ENCODE data around the gene PPP1R2B.
"Not testable (repeated sequence)": the region's sequence is repeated elsewhere in the genome, so short reads cannot be mapped to it uniquely, and the experiment has no call there.

Gene PPP1R2B

DNA sequence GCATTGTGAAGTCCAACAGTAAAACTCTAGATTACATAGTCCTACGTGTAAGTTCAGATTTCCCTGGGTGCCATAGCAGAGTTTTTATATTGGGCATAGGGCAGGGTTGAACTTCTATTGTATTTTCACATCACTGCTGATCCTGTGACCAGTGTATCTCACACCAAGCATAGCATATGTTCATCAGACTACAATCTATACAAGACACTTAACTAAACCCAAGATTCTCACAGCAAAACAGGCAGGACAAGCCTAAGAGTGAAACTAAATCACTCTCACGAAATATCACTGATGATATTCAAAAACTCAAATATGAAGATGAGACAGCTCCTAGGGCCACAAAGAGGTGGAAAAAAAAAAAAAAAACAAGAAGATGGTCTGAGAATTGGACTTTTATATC, 3.2 kb upstream of the PPP1R2B start:
- no peaks in the 10 kb centered on the region for H3K36me3 ChIP-seq (ENCODE audit: insufficient read depth, low read length)
- no peak overlapping the region for H3K9ac ChIP-seq (ENCODE audit: low read depth, low read length)
- H3K27ac ChIP-seq (ENCODE audit: low read length) = no peak overlapping the region
- DNase-seq = no peak
- H3K4me2 ChIP-seq (ENCODE audit: insufficient read depth, low read length) = no peak overlapping the region
- H3K79me2 ChIP-seq (ENCODE audit: insufficient read depth, low read length) = no peaks in the 10 kb centered on the region
- ATAC-seq (ENCODE audit: insufficient read depth, low read depth) = no peak
- H3K4me3 ChIP-seq (ENCODE audit: low read depth in 1 of 2, low read length in 2 of 2) = no peak overlapping the region
- no peaks in the 10 kb centered on the region for H3K9me3 ChIP-seq (ENCODE audit: insufficient read depth, low read length, severe bottlenecking)
- no peaks in the 10 kb centered on the region for H4K20me1 ChIP-seq (ENCODE audit: insufficient read depth, low read length)
- no peaks in the 10 kb centered on the region for H3K4me1 ChIP-seq (ENCODE audit: insufficient read depth, low read length)
- peaks cover 5% of the 10 kb centered on the region for H3K27me3 ChIP-seq (ENCODE audit: insufficient read depth, low read length, poor library complexity)
- TF ChIP-seq EZH2 (IDR thresholded peaks at IDR 0.05; ENCODE audit: borderline replicate concordance, low read depth, low read length, severe bottlenecking) = no peak
- TF ChIP-seq, protein P1, sequence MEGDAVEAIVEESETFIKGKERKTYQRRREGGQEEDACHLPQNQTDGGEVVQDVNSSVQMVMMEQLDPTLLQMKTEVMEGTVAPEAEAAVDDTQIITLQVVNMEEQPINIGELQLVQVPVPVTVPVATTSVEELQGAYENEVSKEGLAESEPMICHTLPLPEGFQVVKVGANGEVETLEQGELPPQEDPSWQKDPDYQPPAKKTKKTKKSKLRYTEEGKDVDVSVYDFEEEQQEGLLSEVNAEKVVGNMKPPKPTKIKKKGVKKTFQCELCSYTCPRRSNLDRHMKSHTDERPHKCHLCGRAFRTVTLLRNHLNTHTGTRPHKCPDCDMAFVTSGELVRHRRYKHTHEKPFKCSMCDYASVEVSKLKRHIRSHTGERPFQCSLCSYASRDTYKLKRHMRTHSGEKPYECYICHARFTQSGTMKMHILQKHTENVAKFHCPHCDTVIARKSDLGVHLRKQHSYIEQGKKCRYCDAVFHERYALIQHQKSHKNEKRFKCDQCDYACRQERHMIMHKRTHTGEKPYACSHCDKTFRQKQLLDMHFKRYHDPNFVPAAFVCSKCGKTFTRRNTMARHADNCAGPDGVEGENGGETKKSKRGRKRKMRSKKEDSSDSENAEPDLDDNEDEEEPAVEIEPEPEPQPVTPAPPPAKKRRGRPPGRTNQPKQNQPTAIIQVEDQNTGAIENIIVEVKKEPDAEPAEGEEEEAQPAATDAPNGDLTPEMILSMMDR (IDR thresholded peaks at IDR 0.05; ENCODE audit: borderline replicate concordance, extremely low read depth, low read length, poor library complexity, severe bottlenecking) = no peak
- H2AFZ ChIP-seq (ENCODE audit: low read depth, low read length) = no peak overlapping the region

DNA sequence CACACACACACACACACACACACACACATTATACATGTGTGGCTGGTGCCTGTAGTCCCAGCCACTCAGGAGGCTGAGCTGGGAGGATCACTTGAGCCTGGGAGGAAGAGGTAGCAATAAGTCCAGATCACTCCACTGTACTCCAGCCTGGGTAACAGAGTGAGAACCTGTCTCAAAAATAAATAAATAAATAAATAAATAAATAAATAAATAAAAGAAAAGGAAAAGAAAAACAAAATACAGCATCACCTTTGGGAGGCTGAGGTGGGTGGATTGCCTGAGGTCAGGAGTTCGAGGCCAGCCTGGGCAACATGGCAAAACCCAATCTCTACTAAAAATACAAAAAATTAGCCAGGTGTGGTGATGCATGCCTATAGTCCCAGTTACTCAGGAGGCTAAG, 1.6 kb upstream of the PPP1R2B start:
- not testable (repeated sequence) for H3K9ac ChIP-seq (ENCODE audit: low read depth, low read length); H3K27ac ChIP-seq (ENCODE audit: low read length); H3K4me1 ChIP-seq (ENCODE audit: insufficient read depth, low read length); H3K9me3 ChIP-seq (ENCODE audit: insufficient read depth, low read length, severe bottlenecking); H3K36me3 ChIP-seq (ENCODE audit: insufficient read depth, low read length); H3K4me2 ChIP-seq (ENCODE audit: insufficient read depth, low read length); H3K27me3 ChIP-seq (ENCODE audit: insufficient read depth, low read length, poor library complexity); H3K79me2 ChIP-seq (ENCODE audit: insufficient read depth, low read length); H4K20me1 ChIP-seq (ENCODE audit: insufficient read depth, low read length); DNase-seq; H2AFZ ChIP-seq (ENCODE audit: low read depth, low read length); H3K4me3 ChIP-seq (ENCODE audit: low read depth in 1 of 2, low read length in 2 of 2); ATAC-seq (ENCODE audit: insufficient read depth, low read depth)

DNA sequence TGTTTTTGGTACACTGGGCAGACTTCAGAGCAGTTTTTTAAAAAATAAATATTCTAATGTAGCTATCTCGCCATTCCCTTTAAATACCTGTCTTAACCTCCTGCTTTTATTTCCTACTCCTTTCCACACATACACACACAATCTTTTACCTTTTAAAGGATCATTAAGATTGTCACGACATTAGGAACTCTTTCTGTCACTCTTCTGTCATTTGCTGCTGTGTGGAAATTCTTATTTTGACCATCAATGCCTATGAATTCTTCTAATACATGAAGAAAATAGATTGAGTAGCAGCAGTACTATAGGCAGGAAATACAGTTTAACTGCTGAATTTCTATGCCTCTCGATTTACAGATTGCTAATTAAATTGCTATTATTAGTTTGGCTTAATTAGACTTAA, 1.8 kb downstream of the PPP1R2B start:
- no peaks in the 10 kb centered on the region for H4K20me1 ChIP-seq (ENCODE audit: insufficient read depth, low read length)
- H3K79me2 ChIP-seq (ENCODE audit: insufficient read depth, low read length) = no peaks in the 10 kb centered on the region
- H3K27me3 ChIP-seq (ENCODE audit: insufficient read depth, low read length, poor library complexity) = no peaks in the 10 kb centered on the region
- H3K4me2 ChIP-seq (ENCODE audit: insufficient read depth, low read length) = no peak overlapping the region
- TF ChIP-seq EZH2 (IDR thresholded peaks at IDR 0.05; ENCODE audit: borderline replicate concordance, low read depth, low read length, severe bottlenecking) = no peak
- TF ChIP-seq, protein P1 (IDR thresholded peaks at IDR 0.05; ENCODE audit: borderline replicate concordance, extremely low read depth, low read length, poor library complexity, severe bottlenecking) = no peak
- no peak overlapping the region for H3K9ac ChIP-seq (ENCODE audit: low read depth, low read length)
- no peaks in the 10 kb centered on the region for H3K36me3 ChIP-seq (ENCODE audit: insufficient read depth, low read length)
- no peak overlapping the region for H2AFZ ChIP-seq (ENCODE audit: low read depth, low read length)
- H3K9me3 ChIP-seq (ENCODE audit: insufficient read depth, low read length, severe bottlenecking) = no peaks in the 10 kb centered on the region
- H3K4me3 ChIP-seq (ENCODE audit: low read depth in 1 of 2, low read length in 2 of 2) = no peak overlapping the region
- no peaks in the 10 kb centered on the region for H3K4me1 ChIP-seq (ENCODE audit: insufficient read depth, low read length)
- ATAC-seq (ENCODE audit: insufficient read depth, low read depth) (no peak), DNase-seq (no peak)
- no peak overlapping the region for H3K27ac ChIP-seq (ENCODE audit: low read length)

DNA sequence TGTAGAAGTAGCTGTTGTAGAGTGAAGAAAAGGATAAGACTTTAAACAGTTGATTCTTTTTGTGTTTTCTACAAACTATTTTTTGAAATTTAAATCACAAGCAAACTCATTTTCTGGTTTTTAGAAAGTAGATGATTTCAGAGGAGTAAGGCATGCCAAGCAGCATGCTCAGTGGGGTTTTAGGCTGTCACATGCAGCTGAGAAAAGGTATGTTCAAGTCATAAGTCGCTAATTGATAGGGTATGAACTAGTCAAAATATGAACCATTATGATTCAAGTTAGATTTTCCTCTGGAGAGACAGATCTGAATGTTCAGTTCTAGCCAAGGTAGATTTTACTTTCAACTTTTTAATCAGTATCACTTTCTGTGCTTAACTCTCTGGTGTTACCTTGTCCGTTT, 3.0 kb downstream of the PPP1R2B start:
- H3K4me2 ChIP-seq (ENCODE audit: insufficient read depth, low read length); H3K9me3 ChIP-seq (ENCODE audit: insufficient read depth, low read length, severe bottlenecking); H3K4me1 ChIP-seq (ENCODE audit: insufficient read depth, low read length); H3K4me3 ChIP-seq (ENCODE audit: low read depth in 1 of 2, low read length in 2 of 2); H3K36me3 ChIP-seq (ENCODE audit: insufficient read depth, low read length); H3K27ac ChIP-seq (ENCODE audit: low read length); ATAC-seq (ENCODE audit: insufficient read depth, low read depth); H3K79me2 ChIP-seq (ENCODE audit: insufficient read depth, low read length); H3K9ac ChIP-seq (ENCODE audit: low read depth, low read length); H2AFZ ChIP-seq (ENCODE audit: low read depth, low read length); DNase-seq; H3K27me3 ChIP-seq (ENCODE audit: insufficient read depth, low read length, poor library complexity); H4K20me1 ChIP-seq (ENCODE audit: insufficient read depth, low read length): not testable (repeated sequence)
